Activated CD4-positive, alpha-beta T cell treated with anti-CD3 and anti-CD28 coated beads, Interleukin-2, amount 10 ng/mL, durations not matched to agents 24 days and 14 days (primary cell): Measurements from ENCODE around the gene CSTF1. TPM values are rescaled to one million over a fixed set of nuclear protein-coding genes. Genes with fewer than 3 reads are reported as not detected.

Source experiments
- DNase-seq: peaks from one replicate; pipeline ENCODE4 v3.0.0; 2022
- H3K27ac Mint-ChIP-seq: one replicate; pipeline ENCODE4 v1.8.0; 2022; ENCODE audit warnings: mild to moderate bottlenecking, mixed read lengths
- H3K27me3 Mint-ChIP-seq: one replicate; pipeline ENCODE4 v1.8.0; 2022; ENCODE audit warnings: mixed read lengths
- H3K36me3 Mint-ChIP-seq: one replicate; pipeline ENCODE4 v1.8.0; 2022; ENCODE audit warnings: low read depth, mild to moderate bottlenecking, mixed read lengths
- H3K4me1 Mint-ChIP-seq: one replicate; pipeline ENCODE4 v1.8.0; 2021; ENCODE audit warnings: mixed read lengths
- H3K4me3 Mint-ChIP-seq: one replicate; pipeline ENCODE4 v1.8.0; 2022; ENCODE audit warnings: mild to moderate bottlenecking, moderate library complexity, mixed read lengths
- H3K9me3 Mint-ChIP-seq: one replicate; pipeline ENCODE4 v1.8.0; 2021; ENCODE audit warnings: mixed read lengths
- intact Hi-C: fragments of 100-400 bp; cut with micrococcal nuclease; formaldehyde crosslinking; loops from one replicate; pipeline ENCODE4 v1.15.1; 2023
- total RNA-seq: library from RNA; stranded (reverse); gene quantifications from 2 replicates; pipeline ENCODE4 v1.2.3, GENCODE V29; 2022

The CSTF1 gene
- total RNA-seq, 1 donor from 2014 or later = 52.2 TPM

- H3K27me3 Mint-ChIP-seq = no peaks in the 10 kb centered on the region
- intact Hi-C loops = no loop called here
- H3K36me3 Mint-ChIP-seq = peaks cover 16% of the 10 kb centered on the region
- peaks cover 15% of the 10 kb centered on the region for H3K9me3 Mint-ChIP-seq
- DNase-seq = no peak
- H3K4me1 Mint-ChIP-seq = peaks cover 53% of the 10 kb centered on the region
- peak overlapping the region; percentile 84 for H3K27ac Mint-ChIP-seq
- H3K4me3 Mint-ChIP-seq = peak overlapping the region; percentile 60
These were observed 37.5 kb downstream of the CSTF1 start for GRCh38 chr20:56429941-56430340.

- H3K9me3 Mint-ChIP-seq = peaks cover 15% of the 10 kb centered on the region
- intact Hi-C loops = no loop called here
- no peaks in the 10 kb centered on the region for H3K27me3 Mint-ChIP-seq
- peaks cover 16% of the 10 kb centered on the region for H3K36me3 Mint-ChIP-seq
- no peak for DNase-seq
- H3K4me1 Mint-ChIP-seq = peaks cover 51% of the 10 kb centered on the region
- peak overlapping the region; percentile 60 for H3K4me3 Mint-ChIP-seq
- no peak overlapping the region for H3K27ac Mint-ChIP-seq
These were observed 38.0 kb downstream of the CSTF1 start for GRCh38 chr20:56430461-56430860.

- no peak for DNase-seq
- Mint-ChIP-seq H3K27me3 (no peaks in the 10 kb centered on the region), H3K4me1 (peaks cover 51% of the 10 kb centered on the region), H3K36me3 (peaks cover 14% of the 10 kb centered on the region), H3K9me3 (peaks cover 15% of the 10 kb centered on the region), H3K27ac (no peak overlapping the region), H3K4me3 (no peak overlapping the region)
- intact Hi-C loops = no loop called here
These were observed 38.5 kb downstream of the CSTF1 start for GRCh38 chr20:56430957-56431356.

GRCh38 chr20:56431471-56431870 lies 39.0 kb downstream of the CSTF1 start:
- intact Hi-C loops = no loop called here
- H3K36me3 Mint-ChIP-seq = peaks cover 14% of the 10 kb centered on the region
- no peak for DNase-seq
- no peak overlapping the region for H3K27ac Mint-ChIP-seq
- peaks cover 51% of the 10 kb centered on the region for H3K4me1 Mint-ChIP-seq
- H3K9me3 Mint-ChIP-seq = peaks cover 15% of the 10 kb centered on the region
- H3K4me3 Mint-ChIP-seq = no peak overlapping the region
- H3K27me3 Mint-ChIP-seq = no peaks in the 10 kb centered on the region

- Mint-ChIP-seq H3K4me3 (no peak overlapping the region), H3K27me3 (no peaks in the 10 kb centered on the region), H3K9me3 (peaks cover 15% of the 10 kb centered on the region), H3K36me3 (peaks cover 18% of the 10 kb centered on the region), H3K27ac (peak overlapping the region; percentile 44), H3K4me1 (peaks cover 42% of the 10 kb centered on the region)
- intact Hi-C loops = no loop called here
- no peak for DNase-seq
These were observed 40.9 kb downstream of the CSTF1 start for GRCh38 chr20:56433221-56433879.

- DNase-seq = no peak
- Mint-ChIP-seq H3K27ac (peak overlapping the region; percentile 44), H3K4me3 (no peak overlapping the region), H3K27me3 (no peaks in the 10 kb centered on the region), H3K4me1 (peaks cover 39% of the 10 kb centered on the region), H3K36me3 (peaks cover 18% of the 10 kb centered on the region), H3K9me3 (peaks cover 15% of the 10 kb centered on the region)
- intact Hi-C loops = no loop called here
These were observed 41.4 kb downstream of the CSTF1 start for GRCh38 chr20:56433880-56434255.

GRCh38 chr20:56437196-56437960 lies 44.9 kb downstream of the CSTF1 start:
- Mint-ChIP-seq H3K9me3 (peaks cover 6% of the 10 kb centered on the region), H3K4me1 (peaks cover 37% of the 10 kb centered on the region)
- no peak for DNase-seq

GRCh38 chr20:56438284-56438683 lies 45.8 kb downstream of the CSTF1 start:
- H3K27ac Mint-ChIP-seq = peak overlapping the region; percentile 66
- H3K36me3 Mint-ChIP-seq = peaks cover 15% of the 10 kb centered on the region
- intact Hi-C loops = no loop called here
- peaks cover 40% of the 10 kb centered on the region for H3K4me1 Mint-ChIP-seq
- no peak overlapping the region for H3K4me3 Mint-ChIP-seq
- H3K27me3 Mint-ChIP-seq = no peaks in the 10 kb centered on the region
- H3K9me3 Mint-ChIP-seq = peaks cover under 1% of the 10 kb centered on the region
- no peak for DNase-seq

More at GRCh38 chr20:56437196-56437960, 44.9 kb downstream of the CSTF1 start:
- Mint-ChIP-seq H3K4me3 (no peak overlapping the region), H3K27ac (peak overlapping the region; percentile 66), H3K27me3 (no peaks in the 10 kb centered on the region), H3K36me3 (peaks cover 13% of the 10 kb centered on the region)
- intact Hi-C loops = no loop called here

- H3K4me3 Mint-ChIP-seq = peak overlapping the region; percentile 76
- no peaks in the 10 kb centered on the region for H3K27me3 Mint-ChIP-seq
- peak overlapping the region; percentile 93 for H3K27ac Mint-ChIP-seq
- H3K36me3 Mint-ChIP-seq = peaks cover 15% of the 10 kb centered on the region
- no peaks in the 10 kb centered on the region for H3K9me3 Mint-ChIP-seq
- H3K4me1 Mint-ChIP-seq = peaks cover 38% of the 10 kb centered on the region
- peak; percentile 69 for DNase-seq
- intact Hi-C loops = loop anchor here (1.0 to 2.0 kb wide), 2 partner anchors 23 to 25 kb away; no protein-coding TSS in a partner anchor
These were observed 47.4 kb downstream of the CSTF1 start for GRCh38 chr20:56439771-56440291.

GRCh38 chr20:56440346-56441007 lies 48.0 kb downstream of the CSTF1 start:
- intact Hi-C loops = loop anchor here (1.0 to 2.0 kb wide), 2 partner anchors 22 to 25 kb away; no protein-coding TSS in a partner anchor
- H3K36me3 Mint-ChIP-seq = peaks cover 18% of the 10 kb centered on the region
- no peaks in the 10 kb centered on the region for H3K27me3 Mint-ChIP-seq
- no peaks in the 10 kb centered on the region for H3K9me3 Mint-ChIP-seq
- peak overlapping the region; percentile 93 for H3K27ac Mint-ChIP-seq
- DNase-seq = peak; percentile 90
- H3K4me3 Mint-ChIP-seq = peak overlapping the region; percentile 76
- peaks cover 38% of the 10 kb centered on the region for H3K4me1 Mint-ChIP-seq

- no peak for DNase-seq
- Mint-ChIP-seq H3K4me3 (peak overlapping the region; percentile 19), H3K27ac (peak overlapping the region; percentile 76), H3K4me1 (peaks cover 38% of the 10 kb centered on the region), H3K9me3 (no peaks in the 10 kb centered on the region), H3K36me3 (peaks cover 14% of the 10 kb centered on the region), H3K27me3 (no peaks in the 10 kb centered on the region)
- intact Hi-C loops = no loop called here
These were observed 50.2 kb downstream of the CSTF1 start for GRCh38 chr20:56442389-56443365.

- no peak for DNase-seq
- H3K27me3 Mint-ChIP-seq = no peaks in the 10 kb centered on the region
- H3K9me3 Mint-ChIP-seq = no peaks in the 10 kb centered on the region
- H3K27ac Mint-ChIP-seq = peak overlapping the region; percentile 34
- peaks cover 36% of the 10 kb centered on the region for H3K4me1 Mint-ChIP-seq
- no peak overlapping the region for H3K4me3 Mint-ChIP-seq
- intact Hi-C loops = no loop called here
- H3K36me3 Mint-ChIP-seq = peaks cover 14% of the 10 kb centered on the region
These were observed 51.5 kb downstream of the CSTF1 start for GRCh38 chr20:56443654-56444540.
